Measurements from ENCODE around the gene GALR1.
"Not testable (repeated sequence)": the region's sequence is repeated elsewhere in the genome, so short reads cannot be mapped to it uniquely, and the experiment has no call there.

- not testable (repeated sequence) for TF ChIP-seq CTCF, POLR2A (IDR thresholded peaks at IDR 0.05)
Observed at GRCh38 chr18:77290841-77291240, 41.2 kb downstream of the GALR1 start.
